Mesothelial cell of epicardium (in vitro differentiated cells): ENCODE results near the gene GSDMA. TPM values are rescaled to one million over a fixed set of nuclear protein-coding genes. Genes with fewer than 3 reads are reported as not detected.
"Not testable (repeated sequence)": the region's sequence is repeated elsewhere in the genome, so short reads cannot be mapped to it uniquely, and the experiment has no call there.

ENCODE experiments used
- DNase-seq, 2 experiments: peaks; one replicate each; pipeline ENCODE4 v3.0.0; 2021; ENCODE audit warnings: low spot score in 2 of 2; ENCODE audit not compliant: unreplicated experiment in 2 of 2
- H3K27ac Mint-ChIP-seq: 2 replicates; pipeline ENCODE4 v1.8.0; 2021; ENCODE audit warnings: mixed read lengths
- H3K27me3 Mint-ChIP-seq: 2 replicates; pipeline ENCODE4 v1.8.0; 2021; ENCODE audit warnings: low read depth, mixed read lengths
- H3K36me3 Mint-ChIP-seq: 2 replicates; pipeline ENCODE4 v1.8.0; 2021; ENCODE audit warnings: mixed read lengths
- H3K4me1 Mint-ChIP-seq: 2 replicates; pipeline ENCODE4 v1.8.0; 2021; ENCODE audit warnings: mixed read lengths
- H3K4me3 Mint-ChIP-seq: 2 replicates; pipeline ENCODE4 v1.8.0; 2021; ENCODE audit warnings: mild to moderate bottlenecking, moderate library complexity, mixed read lengths
- H3K9me3 Mint-ChIP-seq: 2 replicates; pipeline ENCODE4 v1.8.0; 2021; ENCODE audit warnings: mixed read lengths
- CTCF ChIP-seq: fragments of 200-600 bp; sonication (generic); IDR thresholded peaks from one replicate; pipeline ENCODE4 v1.5.0; 2021; ENCODE audit warnings: antibody characterized with exemption; ENCODE audit not compliant: unreplicated experiment
- total RNA-seq: library from RNA; stranded (reverse); gene quantifications from 3 replicates; pipeline ENCODE4 v1.2.1, GENCODE V29; 2021

GSDMA gene
- total RNA-seq, 1 donor from 2014 or later = not detected

GRCh38 chr17:40004072-40004471 is 41.3 kb downstream of the GSDMA start:
- no peak for TF ChIP-seq CTCF
- H3K27ac Mint-ChIP-seq = no peak overlapping the region
- no peaks in the 10 kb centered on the region for H3K4me1 Mint-ChIP-seq
- no peak for DNase-seq
- H3K4me3 Mint-ChIP-seq = no peak overlapping the region
- no peaks in the 10 kb centered on the region for H3K9me3 Mint-ChIP-seq
- H3K27me3 Mint-ChIP-seq = no peaks in the 10 kb centered on the region
- no peaks in the 10 kb centered on the region for H3K36me3 Mint-ChIP-seq

- DNase-seq = no peak
- Mint-ChIP-seq H3K9me3 (no peaks in the 10 kb centered on the region), H3K36me3 (no peaks in the 10 kb centered on the region), H3K4me1 (no peaks in the 10 kb centered on the region), H3K27ac (no peak overlapping the region), H3K4me3 (no peak overlapping the region), H3K27me3 (no peaks in the 10 kb centered on the region)
- no peak for TF ChIP-seq CTCF
These were observed 41.9 kb downstream of the GSDMA start for GRCh38 chr17:40004712-40005111.

GRCh38 chr17:40005520-40005919 is 42.7 kb downstream of the GSDMA start:
- H3K36me3 Mint-ChIP-seq = no peaks in the 10 kb centered on the region
- no peaks in the 10 kb centered on the region for H3K4me1 Mint-ChIP-seq

GRCh38 chr17:40010946-40011500 is 48.2 kb downstream of the GSDMA start:
- not testable (repeated sequence) for H3K9me3 Mint-ChIP-seq, H3K27ac Mint-ChIP-seq, H3K27me3 Mint-ChIP-seq, H3K36me3 Mint-ChIP-seq, DNase-seq, H3K4me1 Mint-ChIP-seq, H3K4me3 Mint-ChIP-seq

More at GRCh38 chr17:40005520-40005919, 42.7 kb downstream of the GSDMA start:
- no peak for DNase-seq
- Mint-ChIP-seq H3K27me3 (no peaks in the 10 kb centered on the region), H3K4me3 (no peak overlapping the region), H3K27ac (no peak overlapping the region), H3K9me3 (no peaks in the 10 kb centered on the region)
- no peak for TF ChIP-seq CTCF

GRCh38 chr17:40012017-40012647 is 49.3 kb downstream of the GSDMA start:
- not testable (repeated sequence) for H3K4me3 Mint-ChIP-seq, H3K27ac Mint-ChIP-seq, H3K4me1 Mint-ChIP-seq, H3K9me3 Mint-ChIP-seq, DNase-seq, H3K27me3 Mint-ChIP-seq, H3K36me3 Mint-ChIP-seq

- no peak for TF ChIP-seq CTCF
- no peak overlapping the region for H3K4me3 Mint-ChIP-seq
- no peak for DNase-seq
- H3K9me3 Mint-ChIP-seq = no peaks in the 10 kb centered on the region
- H3K27me3 Mint-ChIP-seq = no peaks in the 10 kb centered on the region
- H3K27ac Mint-ChIP-seq = no peak overlapping the region
- H3K36me3 Mint-ChIP-seq = peaks cover 4% of the 10 kb centered on the region
- peaks cover 8% of the 10 kb centered on the region for H3K4me1 Mint-ChIP-seq
These were observed 51.7 kb downstream of the GSDMA start for GRCh38 chr17:40014375-40014980.
